ENCODE data around the gene FRY. TPM values are rescaled to one million over a fixed set of nuclear protein-coding genes. Genes with fewer than 3 reads are reported as not detected.

FRY gene
- total and polyA plus RNA-seq, 2 of the 13 experiments (the other 11 are each of a cell fraction or from before 2014, with no cell fraction given): 8.2 to 13.1 TPM

DNA sequence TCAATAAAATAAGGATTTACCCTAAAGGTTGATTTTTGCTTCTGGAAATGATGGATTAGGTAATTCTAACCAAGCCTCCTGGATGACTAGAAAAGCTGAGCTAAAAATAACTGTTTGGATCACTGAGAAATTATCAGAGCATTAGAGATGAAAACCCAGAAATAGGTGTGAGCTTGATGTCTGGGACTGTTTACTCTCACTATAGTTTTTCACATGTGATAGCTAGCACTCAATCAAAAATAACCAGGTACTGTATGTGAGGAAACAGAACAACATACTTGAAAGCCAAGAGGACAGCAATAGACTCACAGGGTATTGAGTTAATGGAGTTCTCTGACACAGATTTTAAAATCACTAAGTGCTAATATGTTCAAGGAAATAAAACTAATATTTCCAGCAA lies 274.1 kb downstream of the FRY start (continued):
- no peak for TF ChIP-seq ZNF318 (CRISPR knock-in tag; IDR thresholded peaks at IDR 0.05)
- TF ChIP-seq CAMTA2 (CRISPR knock-in tag; IDR thresholded peaks at IDR 0.05; ENCODE audit: borderline replicate concordance): no peak

Data from HepG2 (cell line).